Glomerular visceral epithelial cell (primary cell): Measurements from ENCODE around the gene PCBD1.

Source experiments
- DNase-seq: peaks from one replicate; pipeline ENCODE4 v3.0.0-alpha.2; 2016; ENCODE audit errors: extremely low spot score

PCBD1 gene

DNA sequence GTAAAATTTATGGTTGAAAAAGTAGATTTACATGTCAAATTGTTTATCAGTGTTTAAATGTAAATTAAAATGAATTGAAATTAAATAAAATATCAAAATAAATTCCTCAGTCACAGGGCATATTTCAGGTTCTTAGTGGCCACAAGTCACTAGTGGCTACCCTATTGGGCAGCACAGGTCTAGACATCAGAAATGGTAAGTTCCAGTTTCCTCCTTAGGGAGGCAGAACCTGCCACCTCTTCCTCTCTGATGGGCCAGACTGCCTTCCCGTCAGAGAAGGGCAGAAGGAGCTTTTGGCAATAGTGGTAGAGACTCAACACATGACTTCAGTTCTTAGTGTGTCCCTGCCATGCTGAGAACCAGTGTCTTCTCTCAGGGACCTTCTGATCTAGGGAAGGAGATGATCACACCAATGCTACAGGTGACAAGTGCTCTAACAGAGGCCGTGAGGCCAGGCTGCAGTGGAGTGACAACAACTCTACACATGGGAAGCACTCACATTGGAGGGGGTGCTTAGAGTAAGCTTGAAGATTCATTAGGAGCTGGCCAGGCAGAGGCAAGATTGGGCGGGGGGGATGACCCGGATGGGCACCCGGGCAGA, 14.4 kb upstream of the PCBD1 start:
- no peak for DNase-seq

DNA sequence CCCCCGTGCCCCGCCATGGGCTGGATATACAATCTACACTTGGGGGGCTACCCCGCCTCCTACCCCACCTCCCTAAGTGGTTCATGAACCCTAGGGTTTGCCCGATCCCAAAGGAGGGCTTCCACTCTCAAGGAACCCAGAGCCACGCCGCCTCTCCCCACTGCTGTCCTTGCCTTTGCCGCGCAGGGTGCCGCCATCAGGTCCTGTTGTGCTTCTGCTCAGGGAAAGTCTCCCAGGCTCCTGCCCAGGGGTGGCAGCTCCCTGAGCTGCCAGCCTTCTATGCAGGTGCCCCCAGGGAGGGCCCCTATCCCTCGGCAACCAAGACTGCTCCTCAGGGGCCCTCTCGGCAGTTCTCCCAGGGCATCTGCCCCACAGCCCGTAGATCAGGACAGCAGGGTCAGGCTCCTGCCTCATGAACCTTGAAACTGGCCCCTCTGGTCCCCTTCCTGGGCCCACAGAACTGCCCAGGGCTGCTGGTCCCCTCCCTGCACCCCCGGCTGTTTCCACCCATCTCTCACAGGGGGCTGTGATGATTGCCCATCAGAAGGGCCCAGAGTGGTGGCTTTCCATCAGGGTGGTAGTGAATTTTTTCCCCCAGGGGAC, 13.0 kb upstream of the PCBD1 start:
- no peak for DNase-seq

DNA sequence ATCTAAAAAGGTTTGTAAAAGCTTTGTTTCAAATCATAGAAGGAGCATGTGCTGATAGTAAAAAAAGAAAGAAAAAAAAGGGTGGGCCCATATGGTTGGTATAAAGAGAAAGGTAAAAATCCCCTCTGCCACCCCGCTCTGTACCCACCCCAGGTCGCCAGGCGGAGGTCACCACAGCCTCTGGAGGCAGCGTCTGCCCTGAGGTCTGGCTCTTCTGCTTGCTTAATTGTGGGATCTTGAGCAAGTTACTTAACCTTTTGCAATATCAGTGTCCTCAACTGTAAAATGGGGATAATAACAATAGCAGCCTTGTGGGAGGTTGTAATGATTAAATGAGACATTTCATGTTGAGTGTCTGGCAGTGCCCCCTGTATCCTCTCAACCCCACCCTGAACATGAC, 10.7 kb upstream of the PCBD1 start:
- no peak for DNase-seq

DNA sequence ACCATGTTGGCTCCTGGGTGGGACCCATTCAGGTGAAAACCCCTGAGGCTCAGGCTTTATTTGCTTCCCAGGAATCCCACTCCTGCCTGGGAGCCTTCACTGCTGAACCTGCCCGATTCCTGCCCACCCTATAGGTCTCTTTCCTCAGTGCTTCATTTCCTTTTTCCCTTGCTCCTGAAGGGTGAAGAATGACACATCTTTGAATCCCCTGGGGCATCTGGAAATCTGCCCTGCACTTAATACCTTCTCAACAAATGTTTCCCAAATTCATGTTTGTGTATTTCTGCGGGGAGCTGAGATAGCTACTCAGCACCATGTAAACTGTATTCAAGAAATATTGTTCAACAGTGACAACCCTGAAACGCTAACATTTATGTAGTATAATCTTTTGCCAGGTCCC, 10.3 kb upstream of the PCBD1 start:
- no peak for DNase-seq

DNA sequence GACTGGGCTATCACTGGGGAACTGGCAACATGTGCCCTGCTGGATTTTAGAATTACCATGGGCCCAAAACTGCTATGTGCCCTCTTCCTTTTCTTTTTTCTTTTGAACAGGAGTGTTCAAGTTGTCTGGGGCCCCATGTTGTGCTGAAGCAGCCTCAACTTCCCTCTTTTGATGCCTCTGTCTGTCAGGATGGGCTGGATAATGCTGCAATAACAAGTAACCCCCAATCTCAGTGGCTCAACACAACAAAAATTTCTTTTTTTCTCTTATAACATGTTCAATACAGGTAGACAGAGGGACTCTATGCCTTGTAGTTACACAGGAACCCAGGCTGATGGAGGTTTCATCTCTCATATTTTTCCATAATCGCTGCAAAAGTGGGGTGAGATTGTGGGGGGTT, 8.2 kb upstream of the PCBD1 start:
- no peak for DNase-seq

DNA sequence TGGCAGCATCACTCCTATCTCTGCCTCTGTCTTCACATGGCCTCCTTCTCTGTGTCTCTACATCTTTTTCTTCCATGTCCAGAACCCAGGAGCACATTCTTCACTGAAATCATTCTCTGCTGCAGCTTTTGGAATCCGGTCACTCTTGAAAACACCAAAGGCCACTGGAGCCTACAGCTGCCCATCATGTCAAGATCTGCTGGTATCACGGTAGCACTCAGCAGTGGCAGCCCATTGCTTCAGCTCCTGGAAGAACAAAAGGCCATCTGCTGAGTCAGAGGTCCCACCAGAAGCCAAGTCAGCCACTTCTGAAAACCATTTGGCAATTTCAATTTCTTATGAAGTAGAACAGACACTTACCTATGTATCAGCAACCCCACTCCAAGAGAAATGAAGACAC, 6.1 kb upstream of the PCBD1 start:
- no peak for DNase-seq

DNA sequence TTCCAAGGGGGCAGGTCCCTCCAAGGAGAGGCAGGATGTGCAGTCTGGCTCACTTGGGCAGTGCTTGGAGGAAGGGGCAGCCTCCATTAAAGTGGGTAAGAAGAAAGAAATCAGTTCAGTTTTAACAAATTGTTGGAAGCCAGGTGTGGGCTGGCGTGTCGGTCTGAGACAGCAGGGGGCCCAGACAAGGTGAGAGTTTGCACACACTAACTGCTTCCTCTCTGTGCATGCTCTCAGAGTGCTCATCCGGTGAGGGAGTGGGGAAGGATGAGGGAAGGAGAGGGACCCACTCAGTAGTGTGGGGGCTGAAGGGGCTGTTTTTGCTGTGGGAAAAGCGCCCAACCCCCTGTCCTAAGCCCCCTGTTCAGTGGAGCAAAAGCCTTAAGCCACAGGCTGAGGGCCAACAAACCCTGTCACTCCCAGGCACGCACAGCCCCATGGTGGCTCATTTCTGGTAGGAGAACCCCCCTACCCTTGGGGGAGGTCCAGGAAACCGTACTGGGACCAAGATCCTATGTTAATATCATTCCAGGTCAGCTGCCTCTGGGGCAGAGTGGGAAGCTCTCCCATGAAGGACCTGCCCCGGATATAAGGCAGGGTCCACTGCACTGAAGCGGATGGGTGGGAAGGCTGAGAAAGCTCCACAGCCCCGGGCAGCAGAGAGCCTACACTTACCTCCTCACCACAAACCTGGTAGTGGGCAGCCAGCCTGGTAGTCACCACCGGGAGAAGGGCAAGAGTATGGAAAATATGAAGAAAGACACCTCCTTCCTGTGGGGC, 5.1 kb upstream of the PCBD1 start:
- DNase-seq: no peak

DNA sequence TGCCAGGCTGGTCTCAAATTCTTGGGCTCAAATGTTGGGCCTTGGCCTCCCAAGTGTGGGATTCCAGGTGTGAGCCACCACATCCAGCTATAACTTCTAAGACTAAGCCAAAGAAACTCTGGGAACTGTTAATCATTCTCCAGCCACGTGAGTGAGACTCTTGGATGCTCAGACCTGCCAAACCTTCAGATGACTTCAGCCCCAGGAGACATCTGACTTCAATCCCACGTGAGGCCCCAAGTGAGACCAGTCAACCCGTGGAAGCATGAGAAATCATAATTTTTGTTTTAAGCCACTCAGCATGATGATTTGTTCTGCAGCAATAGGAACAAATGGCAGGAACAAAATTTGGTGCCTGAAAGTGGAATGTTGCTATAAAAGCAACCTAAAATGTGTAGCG, 4.3 kb upstream of the PCBD1 start:
- DNase-seq: no peak

DNA sequence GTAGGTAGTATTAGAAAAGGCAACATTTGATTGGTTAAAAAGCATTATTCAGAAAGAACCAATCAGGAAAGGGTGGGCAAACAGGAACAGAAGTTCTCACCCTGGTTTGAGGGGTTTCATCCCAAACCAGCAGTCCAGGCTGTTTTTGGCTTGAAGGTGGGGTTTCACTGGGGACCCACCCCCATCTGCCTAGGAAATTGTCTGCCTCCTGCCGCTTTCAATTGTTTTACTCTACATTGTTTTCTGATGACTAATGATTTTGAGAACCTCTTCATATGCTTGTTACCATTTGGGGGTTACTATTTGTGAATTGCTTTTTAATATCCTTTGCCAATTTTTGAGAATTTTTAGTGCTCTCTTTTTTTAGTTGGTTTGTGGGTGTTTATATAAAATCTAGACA, 3.3 kb upstream of the PCBD1 start:
- DNase-seq: no peak

DNA sequence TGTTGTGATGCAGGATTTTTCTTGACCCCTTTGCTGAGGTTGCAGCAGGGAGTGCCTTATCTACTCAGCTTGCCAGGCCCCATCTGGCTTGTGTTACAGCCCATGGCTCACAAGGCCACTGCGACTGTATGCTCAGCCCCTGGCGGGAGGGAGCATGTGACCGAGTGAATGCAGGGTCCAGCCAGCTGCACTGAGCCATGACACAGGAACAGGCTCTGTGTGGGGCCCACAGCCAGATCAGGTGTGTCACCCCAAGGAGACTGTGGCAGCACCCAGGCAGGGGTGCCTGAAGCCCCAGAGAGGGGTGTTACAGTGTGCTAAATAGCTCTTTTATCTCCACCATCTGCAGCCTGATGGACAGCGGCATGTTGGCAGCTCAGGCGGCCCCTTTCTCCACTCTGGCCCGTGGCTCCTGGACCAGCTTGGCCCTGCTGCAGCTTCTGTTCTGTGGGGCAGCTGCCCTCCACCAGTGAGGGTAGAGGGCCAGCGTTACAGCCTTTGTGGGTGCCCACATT, 2.6 kb upstream of the PCBD1 start:
- no peak for DNase-seq

DNA sequence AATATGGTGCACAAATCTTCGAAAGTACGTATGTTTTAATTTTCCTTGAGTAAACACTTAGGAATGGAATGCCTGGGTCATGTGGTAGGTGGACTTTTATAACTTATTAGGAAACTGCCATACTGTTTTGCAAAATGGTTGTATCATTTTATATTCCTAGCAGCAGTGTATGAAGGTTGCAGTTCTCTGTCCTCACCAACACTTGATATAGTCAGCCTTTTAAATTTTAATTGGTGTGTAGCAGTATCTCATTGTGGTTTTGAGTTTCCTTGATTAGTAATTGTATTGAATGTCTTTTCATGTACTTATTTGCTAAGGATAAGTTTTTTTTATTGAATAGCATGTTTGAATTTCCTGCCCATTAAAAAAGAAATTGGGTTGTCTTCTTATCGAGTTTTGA, 926 bp upstream of the PCBD1 start:
- DNase-seq: no peak

DNA sequence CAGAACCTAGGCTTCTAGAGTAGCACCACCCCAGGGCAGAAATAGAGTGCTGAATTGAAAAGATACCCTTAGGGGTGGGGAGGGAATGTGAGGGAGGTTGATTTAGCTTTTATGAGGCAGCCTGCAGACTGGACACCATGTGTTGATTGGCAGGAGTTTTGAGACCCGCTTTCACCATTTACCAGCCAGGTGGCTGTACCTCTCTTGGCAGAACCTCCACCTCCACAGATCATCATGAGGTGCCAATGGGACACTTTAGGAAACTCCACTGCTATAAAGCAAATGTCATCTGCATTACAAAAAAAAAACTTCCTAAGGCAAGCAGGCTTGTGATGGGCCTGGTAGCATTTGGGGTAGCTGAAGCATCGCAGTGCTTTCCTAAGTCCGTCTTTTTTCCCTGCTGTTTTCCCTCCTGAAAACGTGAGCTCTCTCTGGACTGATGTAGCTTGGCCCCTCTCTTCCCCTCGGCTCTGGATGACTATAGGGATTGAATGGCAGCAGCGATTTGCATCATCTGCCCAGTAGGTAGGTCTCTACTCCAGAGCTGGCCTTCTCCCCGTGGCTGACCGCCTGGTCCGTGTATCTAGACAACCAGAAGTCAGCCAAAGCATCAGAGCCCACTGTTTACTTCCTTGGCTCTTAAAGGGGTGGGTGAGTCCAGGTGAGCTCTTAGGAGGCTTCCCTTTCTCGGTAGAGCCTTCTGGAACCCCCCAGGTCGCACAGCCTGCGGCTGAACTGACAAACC, 1.3 kb downstream of the PCBD1 start:
- DNase-seq: no peak

DNA sequence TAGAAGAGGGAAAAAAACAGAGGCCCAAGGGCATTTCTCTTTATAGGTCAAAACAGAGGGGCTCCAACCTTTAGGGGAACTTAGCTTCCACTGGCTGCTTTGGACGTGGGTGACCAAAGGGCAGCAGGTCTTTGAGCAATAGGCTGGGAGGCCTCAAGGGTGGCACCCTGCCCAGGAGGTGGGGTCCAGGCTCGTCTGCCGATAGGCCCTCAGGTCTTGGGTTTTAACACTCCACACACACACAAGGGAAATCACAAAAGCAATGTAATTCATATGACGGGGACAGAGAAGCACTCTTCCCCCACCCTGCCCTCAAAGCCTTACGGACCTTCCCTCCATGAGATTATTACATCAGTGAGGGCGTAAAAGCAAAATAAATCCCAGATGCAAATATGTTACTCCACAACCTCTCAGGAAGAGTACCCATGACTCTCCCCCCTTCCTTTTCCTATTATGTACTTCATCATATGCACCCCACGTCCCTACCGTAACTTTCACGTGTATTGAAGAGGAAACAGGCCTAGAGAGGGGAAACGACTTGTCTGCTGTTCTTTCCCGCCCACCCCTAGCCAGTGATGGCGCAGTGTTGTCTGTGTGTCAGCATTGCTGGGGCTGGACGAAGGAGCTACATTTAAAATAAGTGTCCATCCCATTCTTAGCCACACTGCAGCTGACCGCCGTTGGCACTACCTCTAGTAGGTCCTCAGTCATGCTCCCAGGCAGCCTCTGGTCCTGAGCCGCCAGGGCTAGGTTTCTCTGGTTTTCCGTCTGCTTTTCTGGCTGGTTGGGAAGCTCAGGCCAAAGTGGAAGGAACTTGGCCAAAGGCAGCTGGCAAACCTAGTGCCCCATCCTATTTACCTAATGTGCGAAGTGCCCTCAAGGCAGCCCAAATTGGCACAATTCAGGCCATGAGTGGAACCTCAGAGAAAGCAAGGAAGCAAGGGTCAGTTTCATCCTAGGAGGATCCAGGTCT, 2.1 kb downstream of the PCBD1 start:
- DNase-seq: no peak

DNA sequence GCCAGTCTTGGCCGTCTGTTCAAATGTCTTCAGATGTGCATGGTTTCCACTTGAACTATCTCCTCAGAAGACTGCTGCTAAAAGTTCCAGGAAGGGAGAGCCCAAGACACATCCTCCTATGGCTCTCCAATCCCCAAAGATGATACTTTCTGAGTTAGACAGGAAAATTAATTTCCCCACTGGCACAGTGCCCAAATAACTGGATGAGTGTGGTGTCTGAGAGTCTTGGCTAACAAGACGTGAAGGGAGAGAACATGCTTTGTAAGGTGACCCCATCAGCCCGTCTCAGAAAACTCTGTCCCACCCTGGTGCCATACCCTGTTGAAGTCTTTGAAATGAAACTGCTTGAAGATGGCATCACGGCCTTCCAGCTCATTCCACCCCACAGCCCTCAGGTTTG, 2.9 kb downstream of the PCBD1 start:
- DNase-seq: no peak

DNA sequence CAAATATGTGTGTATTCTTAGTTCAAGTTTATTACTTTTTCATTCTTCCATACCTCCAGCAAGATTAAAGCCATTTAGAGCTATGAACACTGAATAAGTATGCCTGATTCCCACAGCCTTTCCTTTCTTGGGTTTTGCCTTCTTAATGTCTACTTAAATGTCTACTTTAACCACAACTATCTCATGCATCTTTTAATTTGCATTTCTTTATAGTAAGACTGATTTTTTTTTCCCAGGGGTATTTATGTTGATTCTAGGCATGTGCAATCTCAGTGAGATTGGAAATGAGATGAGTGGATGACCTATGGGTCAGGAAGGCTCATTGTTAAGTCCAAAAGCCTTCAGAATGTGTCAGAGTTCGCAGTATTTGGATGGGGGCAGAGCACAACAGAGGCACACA, 3.6 kb downstream of the PCBD1 start:
- DNase-seq: no peak

DNA sequence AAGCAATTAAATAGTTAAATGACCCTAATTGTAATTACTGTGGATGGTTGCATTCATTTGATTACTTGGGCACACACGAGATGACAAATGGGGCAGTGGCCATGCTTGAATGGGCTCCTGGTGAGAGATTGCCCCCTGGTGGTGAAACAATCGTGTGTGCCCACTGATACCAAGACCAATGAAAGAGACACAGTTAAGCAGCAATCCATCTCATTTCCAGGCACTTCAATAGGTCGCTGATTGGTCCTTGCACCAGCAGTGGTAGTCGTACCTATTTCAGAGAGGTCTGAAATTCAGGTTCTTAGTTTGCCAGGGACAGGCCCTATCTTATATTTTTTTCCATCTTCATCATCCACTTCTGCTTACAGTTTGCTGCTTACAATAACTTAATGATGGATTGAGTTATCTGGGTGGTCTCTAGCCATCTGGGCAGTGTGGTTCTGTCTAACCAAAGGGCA, 8.3 kb downstream of the PCBD1 start:
- peak; percentile 81 for DNase-seq

DNA sequence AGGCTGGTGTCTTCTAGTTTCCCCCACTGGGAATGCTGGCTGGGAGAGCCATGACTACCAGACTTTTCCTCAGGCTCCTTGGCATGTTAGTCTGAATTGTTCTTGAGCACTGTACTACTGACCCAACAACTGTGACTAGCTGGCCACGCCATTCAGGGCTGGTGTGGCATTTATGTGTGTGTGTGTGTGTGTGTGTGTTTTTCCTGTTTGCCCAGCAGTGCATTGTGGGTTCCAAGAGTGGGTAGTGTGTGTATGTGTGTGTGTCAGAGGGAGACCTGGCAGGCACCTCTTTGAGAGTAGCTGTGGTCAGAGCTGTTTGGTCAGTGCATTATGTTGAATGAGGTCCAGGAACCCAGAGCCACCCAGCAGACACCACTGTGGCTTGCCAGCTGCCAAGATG, 9.2 kb downstream of the PCBD1 start:
- DNase-seq: peak; percentile 17

DNA sequence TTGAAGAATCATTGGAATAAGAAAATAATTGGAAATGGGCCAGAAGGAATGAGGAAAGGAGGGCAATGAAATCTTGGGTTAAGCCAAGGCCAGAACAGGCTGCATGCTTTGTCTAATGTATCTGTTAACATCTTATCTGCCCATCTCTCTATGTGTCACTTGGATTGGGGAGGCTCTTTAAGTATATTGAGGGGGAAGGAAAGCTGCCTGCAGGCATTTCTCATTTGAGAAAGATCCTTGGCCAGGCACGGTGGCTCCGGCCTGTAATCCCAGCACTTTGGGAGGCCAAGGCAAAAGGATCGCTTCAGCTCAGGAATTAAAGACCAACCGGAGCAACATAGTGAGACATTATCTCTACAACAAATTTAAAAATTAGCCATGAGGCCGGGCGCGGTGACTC, 14.3 kb downstream of the PCBD1 start:
- no peak for DNase-seq

DNA sequence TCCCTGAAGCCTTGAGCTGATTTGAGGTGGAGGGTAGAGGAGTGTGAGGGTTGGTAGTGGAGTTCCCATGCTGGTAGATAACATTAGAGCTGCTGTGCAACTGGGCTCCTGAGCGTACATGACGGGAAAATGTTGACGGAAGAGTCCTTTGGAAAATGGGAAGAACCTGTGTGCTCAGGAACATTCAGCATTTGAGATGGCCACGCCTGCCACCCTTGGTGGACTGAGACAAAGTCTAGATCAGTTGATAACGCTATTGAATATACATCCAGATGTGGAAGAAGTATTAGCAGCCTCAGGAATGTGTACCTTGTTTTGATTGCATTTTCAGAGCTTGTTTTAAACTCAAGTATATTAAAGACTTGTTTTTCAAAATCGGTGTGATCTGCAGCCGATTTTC, 16.1 kb downstream of the PCBD1 start:
- no peak for DNase-seq

DNA sequence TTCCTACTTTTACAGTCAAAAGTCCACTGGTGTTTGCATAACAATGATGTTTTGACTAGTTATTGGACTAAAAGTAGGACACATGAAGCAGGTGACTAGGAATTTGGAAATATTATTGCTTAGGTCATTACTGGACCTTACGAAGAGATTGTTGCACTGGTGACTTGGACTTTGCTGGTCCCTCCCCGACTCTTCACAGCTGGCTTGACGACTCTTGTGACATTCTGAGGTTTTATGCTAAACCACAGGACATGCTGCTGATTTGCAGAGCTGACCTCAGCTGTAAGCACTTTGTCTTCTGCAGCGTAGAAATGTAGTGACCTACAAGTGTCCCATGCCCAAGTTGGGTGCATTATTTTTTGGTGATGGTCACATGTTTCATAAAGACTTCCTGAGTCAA, 21.9 kb downstream of the PCBD1 start:
- peak; percentile 52 for DNase-seq

DNA sequence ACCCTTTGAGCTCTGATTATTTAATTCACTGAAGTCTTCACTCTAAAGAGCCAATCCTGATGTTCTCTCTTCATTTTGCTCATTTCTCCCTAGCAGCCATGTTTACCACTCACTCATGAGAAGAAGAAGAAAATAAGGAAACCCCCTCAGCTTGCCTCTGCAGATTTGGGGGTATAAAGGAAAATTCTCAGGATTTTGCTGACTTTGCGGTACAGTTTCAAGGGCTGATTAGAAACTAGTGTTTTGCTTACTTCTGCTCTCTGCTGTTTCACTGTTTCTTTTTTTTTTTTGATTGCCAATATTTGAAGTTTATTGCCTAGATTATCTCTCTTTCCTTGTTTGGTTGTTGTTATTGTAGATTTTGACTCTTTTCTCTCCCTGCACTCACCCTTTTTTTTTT, 23.4 kb downstream of the PCBD1 start:
- DNase-seq: no peak
